Breast epithelium (tissue), 4 donors: ENCODE measurements around the gene FOXD3. TPM values are rescaled to one million over a fixed set of nuclear protein-coding genes. Genes with fewer than 3 reads are reported as not detected.
"Not testable (repeated sequence)": the region's sequence is repeated elsewhere in the genome, so short reads cannot be mapped to it uniquely, and the experiment has no call there.

Source experiments
- DNase-seq, 2 donors: peaks; one replicate each; pipeline ENCODE4 v3.0.0-alpha.2; 2019; ENCODE audit warnings: low spot score in 2 of 2
- H3K27ac ChIP-seq, 2 donors: fragments of 200-600 bp; sonication (generic) in 1 of 2; one replicate each; pipeline ENCODE4 v1.5.1; 2016 to 2019; ENCODE audit warnings: mild to moderate bottlenecking in 1 of 2
- H3K27me3 ChIP-seq, 2 donors: fragments of 200-600 bp; sonication (generic) in 1 of 2; one replicate each; pipeline versions ENCODE4 v1.5.1 to v1.6.0; 2017 to 2019; ENCODE audit warnings: control low read depth in 1 of 2, mild to moderate bottlenecking in 1 of 2
- H3K36me3 ChIP-seq: fragments of 200-600 bp; one replicate; pipeline ENCODE4 v1.5.1; 2019
- H3K4me1 ChIP-seq, 2 donors: fragments of 200-600 bp; sonication (generic); one replicate each; pipeline ENCODE4 v1.5.1; 2016 to 2019; ENCODE audit warnings: control low read depth in 1 of 2
- H3K4me3 ChIP-seq, 3 donors: fragments of 200-600 bp; sonication (generic); 1 replicate in 2 of 3; 2 replicates in 1 of 3; pipeline ENCODE4 v1.5.1; 2016 to 2019; ENCODE audit warnings: mild to moderate bottlenecking in 3 of 3, moderate library complexity in 2 of 3
- H3K9me3 ChIP-seq, 2 donors: fragments of 200-600 bp; sonication (generic) in 1 of 2; one replicate each; pipeline ENCODE4 v1.5.1; 2016 to 2019; ENCODE audit warnings: control low read depth in 1 of 2
- POLR2A ChIP-seq: fragments of 450-650 bp; IDR thresholded peaks from one replicate; pipeline ENCODE4 v1.6.1; 2016; ENCODE audit warnings: antibody characterized with exemption, mild to moderate bottlenecking, moderate library complexity
- POLR2AphosphoS5 ChIP-seq, 3 donors: sonication (generic); formaldehyde crosslinking; IDR thresholded peaks; one replicate each; pipeline ENCODE4 v1.6.1; 2017; ENCODE audit warnings: antibody characterized with exemption in 3 of 3
- intact Hi-C: fragments of 100-400 bp; cut with DNase I; formaldehyde crosslinking; loops from one replicate; pipeline ENCODE4 v1.15.1; 2023; ENCODE audit warnings: low total_unique reads
- total RNA-seq, 3 donors: library from RNA; depleted of rRNA; stranded (reverse); fragments of >200 nt; gene quantifications; one replicate each; pipeline ENCODE4 v1.1.0, GENCODE V29; 2016
- TF ChIP-seq, protein P1 (sequence below), 3 donors: fragments of 450-650 bp; IDR thresholded peaks; one replicate each; pipeline ENCODE4 v1.5.1; 2016 to 2017; ENCODE audit warnings: antibody characterized with exemption in 3 of 3, mild to moderate bottlenecking in 3 of 3, moderate library complexity in 3 of 3

FOXD3 gene
- total RNA-seq, 3 donors from 2014 or later = not detected

GRCh38 chr1:63342402-63342801 is 20.0 kb downstream of the FOXD3 start:
- no peaks in the 10 kb centered on the region for H3K27me3 ChIP-seq
- H3K27ac ChIP-seq = no peak overlapping the region
- H3K4me3 ChIP-seq = no peak overlapping the region
- H3K36me3 ChIP-seq = no peaks in the 10 kb centered on the region
- no peak for DNase-seq
- no peaks in the 10 kb centered on the region for H3K4me1 ChIP-seq
- H3K9me3 ChIP-seq = no peaks in the 10 kb centered on the region
- intact Hi-C loops = no loop called here
- no peak for TF ChIP-seq POLR2A
- TF ChIP-seq POLR2AphosphoS5 (IDR thresholded peaks at IDR 0.05) = no peak
- TF ChIP-seq, protein P1, sequence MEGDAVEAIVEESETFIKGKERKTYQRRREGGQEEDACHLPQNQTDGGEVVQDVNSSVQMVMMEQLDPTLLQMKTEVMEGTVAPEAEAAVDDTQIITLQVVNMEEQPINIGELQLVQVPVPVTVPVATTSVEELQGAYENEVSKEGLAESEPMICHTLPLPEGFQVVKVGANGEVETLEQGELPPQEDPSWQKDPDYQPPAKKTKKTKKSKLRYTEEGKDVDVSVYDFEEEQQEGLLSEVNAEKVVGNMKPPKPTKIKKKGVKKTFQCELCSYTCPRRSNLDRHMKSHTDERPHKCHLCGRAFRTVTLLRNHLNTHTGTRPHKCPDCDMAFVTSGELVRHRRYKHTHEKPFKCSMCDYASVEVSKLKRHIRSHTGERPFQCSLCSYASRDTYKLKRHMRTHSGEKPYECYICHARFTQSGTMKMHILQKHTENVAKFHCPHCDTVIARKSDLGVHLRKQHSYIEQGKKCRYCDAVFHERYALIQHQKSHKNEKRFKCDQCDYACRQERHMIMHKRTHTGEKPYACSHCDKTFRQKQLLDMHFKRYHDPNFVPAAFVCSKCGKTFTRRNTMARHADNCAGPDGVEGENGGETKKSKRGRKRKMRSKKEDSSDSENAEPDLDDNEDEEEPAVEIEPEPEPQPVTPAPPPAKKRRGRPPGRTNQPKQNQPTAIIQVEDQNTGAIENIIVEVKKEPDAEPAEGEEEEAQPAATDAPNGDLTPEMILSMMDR (IDR thresholded peaks at IDR 0.05) = no peak

DNA sequence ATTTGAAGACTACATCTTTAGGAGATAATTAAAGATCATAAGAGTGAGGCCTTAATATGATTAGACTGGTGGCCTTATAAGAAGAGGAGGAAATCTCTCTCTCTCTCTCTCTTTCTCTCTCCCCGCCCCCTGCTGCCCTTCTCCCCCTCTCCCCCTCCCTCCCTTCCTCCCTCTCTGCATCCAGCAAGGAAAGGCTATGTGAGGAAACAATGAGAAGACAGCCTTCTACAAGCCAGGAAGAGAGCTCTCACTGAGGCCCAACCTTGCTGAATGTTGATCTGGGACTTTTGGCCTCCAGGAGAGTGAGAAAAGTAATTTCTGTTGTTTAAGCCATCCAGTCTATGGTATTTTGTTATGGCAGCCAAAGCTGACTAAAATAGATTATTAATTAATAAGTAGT is 21.6 kb downstream of the FOXD3 start:
- H3K4me1 ChIP-seq = no peaks in the 10 kb centered on the region
- H3K36me3 ChIP-seq = no peaks in the 10 kb centered on the region
- no peak overlapping the region for H3K27ac ChIP-seq
- intact Hi-C loops = no loop called here
- no peaks in the 10 kb centered on the region for H3K27me3 ChIP-seq
- TF ChIP-seq, protein P1 (IDR thresholded peaks at IDR 0.05) = no peak
- DNase-seq = no peak
- no peak overlapping the region for H3K4me3 ChIP-seq
- no peaks in the 10 kb centered on the region for H3K9me3 ChIP-seq

DNA sequence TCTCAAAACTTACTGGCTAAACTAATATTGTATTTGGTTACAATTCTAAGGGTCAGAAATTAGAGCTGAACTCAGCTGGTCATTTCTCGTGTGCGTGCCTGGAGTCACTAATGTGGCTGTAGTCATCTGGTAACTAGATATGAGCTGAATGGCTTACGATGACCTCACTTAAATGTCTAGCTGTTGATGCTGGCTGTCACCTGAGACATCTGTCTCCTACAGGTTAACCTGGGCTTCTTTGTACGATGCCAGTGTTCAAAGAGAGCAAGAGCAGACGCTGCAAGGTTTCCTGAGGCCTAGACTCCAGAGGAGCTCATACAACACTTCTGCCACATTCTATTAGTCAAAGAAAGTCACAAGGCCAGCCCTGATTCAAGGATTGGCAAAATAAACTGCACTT is 28.0 kb downstream of the FOXD3 start:
- DNase-seq = no peak
- peaks cover 0 to 10% of the 10 kb centered on the region in 2 donors for H3K27me3 ChIP-seq
- intact Hi-C loops = no loop called here
- H3K9me3 ChIP-seq = no peaks in the 10 kb centered on the region
- no peaks in the 10 kb centered on the region for H3K4me1 ChIP-seq
- H3K36me3 ChIP-seq = no peaks in the 10 kb centered on the region
- no peak overlapping the region for H3K4me3 ChIP-seq
- TF ChIP-seq POLR2AphosphoS5 (IDR thresholded peaks at IDR 0.05) (no peak), POLR2A (no peak)
- TF ChIP-seq, protein P1 (IDR thresholded peaks at IDR 0.05) = no peak
- no peak overlapping the region for H3K27ac ChIP-seq

GRCh38 chr1:63352736-63353135 is 30.4 kb downstream of the FOXD3 start:
- no peak overlapping the region for H3K4me3 ChIP-seq
- H3K27me3 ChIP-seq = peaks cover 0 to 11% of the 10 kb centered on the region in 2 donors
- no peak for DNase-seq
- no peaks in the 10 kb centered on the region for H3K36me3 ChIP-seq
- H3K4me1 ChIP-seq = no peaks in the 10 kb centered on the region
- no peak for TF ChIP-seq POLR2AphosphoS5 (IDR thresholded peaks at IDR 0.05)
- TF ChIP-seq POLR2A = no peak
- TF ChIP-seq, protein P1 (IDR thresholded peaks at IDR 0.05) = no peak
- intact Hi-C loops = no loop called here
- H3K27ac ChIP-seq = no peak overlapping the region
- no peaks in the 10 kb centered on the region for H3K9me3 ChIP-seq

GRCh38 chr1:63356234-63356633 is 33.9 kb downstream of the FOXD3 start:
- peaks cover 0 to 11% of the 10 kb centered on the region in 2 donors for H3K27me3 ChIP-seq
- DNase-seq, H3K9me3 ChIP-seq, H3K4me3 ChIP-seq, H3K36me3 ChIP-seq, H3K4me1 ChIP-seq, intact Hi-C loops, H3K27ac ChIP-seq: not testable (repeated sequence)

DNA sequence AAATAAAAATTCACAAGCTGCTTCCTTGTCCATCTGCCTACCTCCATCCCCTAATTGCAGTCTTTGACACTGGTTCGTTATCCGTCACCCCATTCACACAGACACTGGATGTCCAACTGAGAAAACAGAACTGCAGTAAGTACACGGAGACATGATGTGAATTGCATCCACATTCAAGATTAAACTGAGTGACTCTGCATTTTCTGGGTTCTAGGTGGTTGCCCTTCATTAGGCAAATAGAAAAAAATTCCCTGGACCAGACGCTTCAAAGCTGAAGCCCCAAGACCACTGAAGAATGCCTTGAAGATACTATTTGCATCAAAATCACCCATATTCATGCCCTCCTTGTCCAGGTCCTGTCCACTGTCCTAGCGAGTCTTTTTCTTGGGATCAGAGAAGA is 37.2 kb downstream of the FOXD3 start:
- no peaks in the 10 kb centered on the region for H3K9me3 ChIP-seq
- DNase-seq = no peak
- no peak for TF ChIP-seq POLR2A
- TF ChIP-seq, protein P1 (IDR thresholded peaks at IDR 0.05) = no peak
- TF ChIP-seq POLR2AphosphoS5 (IDR thresholded peaks at IDR 0.05) = no peak
- H3K27ac ChIP-seq = no peak overlapping the region
- H3K36me3 ChIP-seq = no peaks in the 10 kb centered on the region
- H3K4me3 ChIP-seq = no peak overlapping the region
- H3K4me1 ChIP-seq = no peaks in the 10 kb centered on the region
- intact Hi-C loops = no loop called here
- peaks cover 0 to 3% of the 10 kb centered on the region in 2 donors for H3K27me3 ChIP-seq
